HepG2 (cell line): ENCODE results near the gene GLB1L. TPM values are rescaled to one million over a fixed set of nuclear protein-coding genes. Genes with fewer than 3 reads are reported as not detected.
A peak's percentile ranks its signal among the peaks of the same experiment; 100 is the strongest.

ENCODE experiments used
- ATF4 ChIP-seq, 2 experiments: fragments of 450-650 bp in 1 of 2; sonication (generic) in 1 of 2; formaldehyde crosslinking; IDR thresholded peaks; 2 replicates each; pipeline versions ENCODE4 v1.5.0 to v1.8.0; 2020 to 2022; ENCODE audit warnings: mild to moderate bottlenecking in 1 of 2, missing genetic modification reagents in 1 of 2
- DRAP1 ChIP-seq: IDR thresholded peaks from 2 replicates; pipeline ENCODE4 v1.6.1; 2016; ENCODE audit warnings: missing genetic modification reagents, missing compliant biosample characterization
- EEA1 ChIP-seq: sonication (generic); formaldehyde crosslinking; IDR thresholded peaks from 2 replicates; pipeline ENCODE4 v1.5.1; 2020; ENCODE audit warnings: mild to moderate bottlenecking, missing genetic modification reagents, borderline replicate concordance
- EHMT2 ChIP-seq: fragments of 200-600 bp; sonication (generic); IDR thresholded peaks from 2 replicates; pipeline ENCODE4 v1.7.0; 2017; ENCODE audit warnings: antibody characterized with exemption, low read depth, low read length, borderline replicate concordance
- GABPA ChIP-seq, 2 experiments: IDR thresholded peaks; 2 replicates each; pipeline ENCODE4 v1.6.1; 2011 to 2016; ENCODE audit warnings: low read depth in 2 of 2, low read length in 1 of 2, missing biosample characterization in 1 of 2, missing genetic modification characterization in 1 of 2
- HOXA5 ChIP-seq: sonication (generic); formaldehyde crosslinking; IDR thresholded peaks from 2 replicates; pipeline ENCODE4 v1.4.0; 2020; ENCODE audit warnings: missing genetic modification reagents
- KAT2B ChIP-seq: fragments of 150-350 bp; IDR thresholded peaks from 2 replicates; pipeline ENCODE4 v1.6.1; 2014; ENCODE audit warnings: low read depth, low read length, borderline replicate concordance
- KLF11 ChIP-seq: IDR thresholded peaks from 2 replicates; pipeline ENCODE4 v1.6.1; 2016; ENCODE audit warnings: missing compliant biosample characterization
- KMT2B ChIP-seq: IDR thresholded peaks from 2 replicates; pipeline ENCODE4 v1.6.1; 2016; ENCODE audit warnings: missing genetic modification reagents, missing compliant biosample characterization
- MBNL3 ChIP-seq: fragments of 250-450 bp; sonication (Bioruptor Pico); conservative IDR thresholded peaks from 2 replicates; pipeline ENCODE4 v1.8.0; 2022; ENCODE audit warnings: mild to moderate bottlenecking, inconsistent platforms
- MTF1 ChIP-seq: sonication (generic); formaldehyde crosslinking; IDR thresholded peaks from 2 replicates; pipeline ENCODE4 v1.5.0; 2020; ENCODE audit warnings: missing genetic modification reagents
- NBN ChIP-seq: fragments of 450-650 bp; conservative IDR thresholded peaks from 2 replicates; pipeline ENCODE4 v1.6.1; 2017
- NR2C2 ChIP-seq: sonication (generic); formaldehyde crosslinking; IDR thresholded peaks from 2 replicates; pipeline ENCODE4 v1.4.0; 2020; ENCODE audit warnings: missing genetic modification reagents, mild to moderate bottlenecking, moderate library complexity, borderline replicate concordance
- POGZ ChIP-seq: sonication (generic); formaldehyde crosslinking; IDR thresholded peaks from 2 replicates; pipeline ENCODE4 v1.4.0; 2020; ENCODE audit warnings: mild to moderate bottlenecking, missing genetic modification reagents
- POLR2AphosphoS5 ChIP-seq: IDR thresholded peaks from 2 replicates; pipeline ENCODE4 v1.6.1; 2012; ENCODE audit warnings: low read depth, low read length
- SIX4 ChIP-seq: sonication (generic); formaldehyde crosslinking; IDR thresholded peaks from 2 replicates; pipeline ENCODE4 v1.4.0; 2020; ENCODE audit warnings: missing genetic modification reagents
- TARDBP ChIP-seq: sonication (generic); formaldehyde crosslinking; IDR thresholded peaks from 2 replicates; pipeline ENCODE4 v1.8.0; 2022; ENCODE audit warnings: mild to moderate bottlenecking, missing genetic modification reagents
- TCF7 ChIP-seq: sonication (generic); IDR thresholded peaks from 2 replicates; pipeline ENCODE4 v1.6.1; 2016; ENCODE audit warnings: antibody characterized with exemption, low read depth
- ZFP1 ChIP-seq: IDR thresholded peaks from 2 replicates; pipeline ENCODE4 v1.6.1; 2016
- ZFYVE20 ChIP-seq: sonication (generic); formaldehyde crosslinking; IDR thresholded peaks from 2 replicates; pipeline ENCODE4 v1.8.0; 2023; ENCODE audit warnings: low read depth, mild to moderate bottlenecking, moderate library complexity, missing genetic modification reagents, borderline replicate concordance
- ZNF468 ChIP-seq: sonication (generic); formaldehyde crosslinking; IDR thresholded peaks from 2 replicates; pipeline ENCODE4 v1.8.0; 2022; ENCODE audit warnings: mild to moderate bottlenecking, moderate library complexity, missing genetic modification reagents
- ZNF615 ChIP-seq: sonication (generic); formaldehyde crosslinking; IDR thresholded peaks from 2 replicates; pipeline ENCODE4 v1.5.0; 2020; ENCODE audit warnings: mild to moderate bottlenecking, missing genetic modification reagents, borderline replicate concordance
- polyA plus RNA-seq, 8 experiments: library from polyadenylated mRNA; depleted of rRNA in 3 of 8; stranded (reverse) in 7 of 8; unstranded in 1 of 8; fragments of >200 nt; fragmentation: Illumina TruSeq in 4 of 8; extraction: Trizol in 4 of 8; gene quantifications; 2 replicates each; pipeline versions ENCODE4 v1.2.1 to v1.2.3, GENCODE V29; 2011 to 2016; ENCODE audit warnings: low read depth in 4 of 8, missing spikeins in 1 of 8, mixed read lengths in 1 of 8; ENCODE audit not compliant: insufficient read depth in 1 of 8
- total RNA-seq, 5 experiments: library from RNA; depleted of rRNA; stranded (reverse); fragments of >200 nt; fragmentation: Illumina TruSeq; extraction: Trizol; gene quantifications; 2 replicates each; pipeline ENCODE4 v1.2.3, GENCODE V29; 2016; ENCODE audit warnings: low read depth in 1 of 5
- TF ChIP-seq, protein P1 (sequence below): sonication (generic); formaldehyde crosslinking; IDR thresholded peaks from 2 replicates; pipeline ENCODE4 v1.4.0; 2020; ENCODE audit warnings: mild to moderate bottlenecking, missing genetic modification reagents, borderline replicate concordance
- TF ChIP-seq, protein P2 (sequence below): sonication (generic); formaldehyde crosslinking; conservative IDR thresholded peaks from 2 replicates; pipeline ENCODE4 v1.4.0; 2020; ENCODE audit warnings: missing genetic modification reagents
- TF ChIP-seq, protein P3 (sequence below): sonication (generic); formaldehyde crosslinking; IDR thresholded peaks from 2 replicates; pipeline ENCODE4 v1.8.0; 2022; ENCODE audit warnings: missing genetic modification reagents, low read depth, mild to moderate bottlenecking, borderline replicate concordance

Gene GLB1L
- total and polyA plus RNA-seq, 2 of the 13 experiments (the other 11 are each of a cell fraction or from before 2014, with no cell fraction given) = 6.8 to 7.3 TPM

DNA sequence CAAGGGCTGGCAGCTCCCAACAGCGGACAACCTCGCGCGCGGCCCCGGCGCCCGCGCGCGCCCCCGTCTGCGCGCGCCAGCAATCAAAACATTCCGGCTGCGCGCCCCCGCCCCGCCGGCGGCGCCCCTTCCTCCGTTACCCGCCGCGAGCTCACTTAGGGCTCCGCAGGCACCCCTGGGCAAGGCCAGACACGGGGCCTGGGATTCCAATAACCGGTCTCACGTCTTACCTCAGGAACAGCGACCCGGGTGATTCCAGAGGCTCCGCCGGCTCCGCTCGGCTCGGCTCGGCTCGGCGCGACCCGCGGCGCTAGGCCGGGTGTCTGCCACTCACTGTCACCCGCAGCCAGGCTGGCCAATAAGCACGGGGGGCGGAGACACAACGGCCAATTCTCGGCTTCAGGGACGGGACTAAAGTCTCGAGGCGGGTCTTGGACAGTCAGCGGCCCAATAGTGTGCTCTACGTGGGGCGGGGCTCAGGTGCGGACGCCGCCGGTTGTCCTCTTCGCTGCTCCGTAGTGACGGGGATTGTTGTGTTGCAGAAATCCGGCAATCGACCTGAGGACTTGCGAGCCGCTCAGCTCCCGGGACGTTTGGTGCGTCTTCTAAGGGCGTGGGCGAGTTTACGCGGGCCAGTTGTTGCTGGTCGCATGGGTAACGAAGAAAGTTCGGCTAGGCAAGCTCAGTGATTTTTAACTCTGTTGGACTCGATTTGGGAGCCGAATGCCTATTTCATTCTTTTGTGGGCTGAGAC lies 15.8 kb downstream of the GLB1L start, which contains the start of the genes ANKZF1 and ATG9A (continued):
- TF ChIP-seq, protein P1, sequence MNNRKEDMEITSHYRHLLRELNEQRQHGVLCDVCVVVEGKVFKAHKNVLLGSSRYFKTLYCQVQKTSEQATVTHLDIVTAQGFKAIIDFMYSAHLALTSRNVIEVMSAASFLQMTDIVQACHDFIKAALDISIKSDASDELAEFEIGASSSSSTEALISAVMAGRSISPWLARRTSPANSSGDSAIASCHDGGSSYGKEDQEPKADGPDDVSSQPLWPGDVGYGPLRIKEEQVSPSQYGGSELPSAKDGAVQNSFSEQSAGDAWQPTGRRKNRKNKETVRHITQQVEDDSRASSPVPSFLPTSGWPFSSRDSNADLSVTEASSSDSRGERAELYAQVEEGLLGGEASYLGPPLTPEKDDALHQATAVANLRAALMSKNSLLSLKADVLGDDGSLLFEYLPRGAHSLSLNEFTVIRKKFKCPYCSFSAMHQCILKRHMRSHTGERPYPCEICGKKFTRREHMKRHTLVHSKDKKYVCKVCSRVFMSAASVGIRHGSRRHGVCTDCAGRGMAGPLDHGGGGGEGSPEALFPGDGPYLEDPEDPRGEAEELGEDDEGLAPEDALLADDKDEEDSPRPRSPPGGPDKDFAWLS = no peak
- TF ChIP-seq ZFYVE20 (no peak), ZNF615 (no peak), KMT2B (CRISPR knock-in tag) (peak; percentile 86), EEA1 (CRISPR knock-in tag) (no peak), KAT2B (no peak), GABPA (IDR thresholded peaks at IDR 0.05; ENCODE audit: low read depth, low read length) (no peak; the same call in 1 of the 2 replicates), GABPA (CRISPR knock-in tag; IDR thresholded peaks at IDR 0.05; ENCODE audit: low read depth) (peak; percentile 66; the same call in 1 of the 2 replicates), MBNL3 (no peak), POGZ (CRISPR knock-in tag) (0 out of 2 replicates have a peak, but pooled peaks have one; percentile 41), KLF11 (CRISPR knock-in tag) (no peak; the same call in none of the 2 replicates), HOXA5 (CRISPR knock-in tag) (peak; percentile 44; the same call in 1 of the 2 replicates), POLR2AphosphoS5 (peak; percentile 97), TCF7 (no peak), TARDBP (peak; percentile 60), SIX4 (CRISPR knock-in tag) (0 out of 2 replicates have a peak, but pooled peaks have one; percentile 5), DRAP1 (CRISPR knock-in tag) (peak; percentile 86), ZNF468 (no peak), ATF4 (CRISPR knock-in tag; IDR thresholded peaks at IDR 0.05) (peak in 1 of 2 experiments; percentile 88; a peak in 2 of 4 replicates), MTF1 (no peak), NBN (no peak), ZFP1 (CRISPR knock-in tag) (0 out of 2 replicates have a peak, but pooled peaks have one; percentile 69), EHMT2 (no peak), NR2C2 (CRISPR knock-in tag) (peak; percentile 47)
- TF ChIP-seq, protein P2, sequence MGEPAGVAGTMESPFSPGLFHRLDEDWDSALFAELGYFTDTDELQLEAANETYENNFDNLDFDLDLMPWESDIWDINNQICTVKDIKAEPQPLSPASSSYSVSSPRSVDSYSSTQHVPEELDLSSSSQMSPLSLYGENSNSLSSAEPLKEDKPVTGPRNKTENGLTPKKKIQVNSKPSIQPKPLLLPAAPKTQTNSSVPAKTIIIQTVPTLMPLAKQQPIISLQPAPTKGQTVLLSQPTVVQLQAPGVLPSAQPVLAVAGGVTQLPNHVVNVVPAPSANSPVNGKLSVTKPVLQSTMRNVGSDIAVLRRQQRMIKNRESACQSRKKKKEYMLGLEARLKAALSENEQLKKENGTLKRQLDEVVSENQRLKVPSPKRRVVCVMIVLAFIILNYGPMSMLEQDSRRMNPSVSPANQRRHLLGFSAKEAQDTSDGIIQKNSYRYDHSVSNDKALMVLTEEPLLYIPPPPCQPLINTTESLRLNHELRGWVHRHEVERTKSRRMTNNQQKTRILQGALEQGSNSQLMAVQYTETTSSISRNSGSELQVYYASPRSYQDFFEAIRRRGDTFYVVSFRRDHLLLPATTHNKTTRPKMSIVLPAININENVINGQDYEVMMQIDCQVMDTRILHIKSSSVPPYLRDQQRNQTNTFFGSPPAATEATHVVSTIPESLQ (CRISPR knock-in tag) = no peak; the same call in 1 of the 2 replicates
- TF ChIP-seq, protein P3, sequence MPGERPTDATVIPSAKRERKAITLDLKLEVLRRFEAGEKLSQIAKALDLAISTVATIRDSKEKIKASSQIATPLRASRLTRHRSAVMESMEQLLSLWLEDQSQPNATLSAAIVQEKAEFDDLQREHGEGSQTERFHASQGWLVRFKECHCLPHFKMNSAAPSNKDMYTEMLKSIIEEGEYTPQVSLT = no peak
